Prostate gland (tissue), 2 donors: ENCODE results near the gene IL13.

Source experiments
- CTCF ChIP-seq, 4 experiments: fragments of 200-600 bp in 2 of 4; fragments of 450-650 bp in 2 of 4; sonication (generic) in 2 of 4; IDR thresholded peaks; 1 replicate in 3 of 4; 2 replicates in 1 of 4; pipeline ENCODE4 v1.5.1; 2016 to 2019; ENCODE audit warnings: antibody characterized with exemption in 4 of 4, mild to moderate bottlenecking in 2 of 4, moderate library complexity in 2 of 4
- POLR2AphosphoS5 ChIP-seq: sonication (generic); formaldehyde crosslinking; IDR thresholded peaks from one replicate; pipeline ENCODE4 v1.6.1; 2017; ENCODE audit warnings: antibody characterized with exemption

- no peak for TF ChIP-seq POLR2AphosphoS5
- no peak for TF ChIP-seq CTCF (IDR thresholded peaks at IDR 0.05)
These were observed 30.5 kb upstream of the IL13 start for GRCh38 chr5:132627470-132627869.
